ENCODE data around the gene IDI2. TPM values are rescaled to one million over a fixed set of nuclear protein-coding genes. Genes with fewer than 3 reads are reported as not detected.

The IDI2 gene
- total RNA-seq, 1 experiment from 2014 or later, result not detected

DNA sequence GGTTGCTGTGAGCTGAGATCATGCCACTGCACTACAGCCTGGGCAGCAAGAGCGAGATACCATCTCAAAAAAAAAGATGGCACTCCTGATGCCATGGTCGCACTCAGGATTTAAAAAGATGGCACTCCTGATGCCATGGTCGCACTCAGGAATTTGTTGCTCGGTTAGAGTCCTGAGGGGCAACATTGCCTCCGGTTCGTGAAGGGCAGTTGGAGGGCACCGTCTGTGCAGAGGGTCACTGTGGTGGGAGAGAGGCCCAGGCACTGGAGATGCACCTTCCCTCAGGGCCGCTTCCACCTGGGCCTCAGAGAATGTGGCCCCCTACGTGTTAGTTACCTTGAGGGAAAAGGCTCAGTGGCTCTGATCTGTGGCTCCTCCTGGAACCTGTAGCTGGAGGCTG, 19.1 kb downstream of the IDI2 start:
- H3K4me1 Mint-ChIP-seq, result no peaks in the 10 kb centered on the region
- H3K4me3 Mint-ChIP-seq, result no peak overlapping the region
- no peaks in the 10 kb centered on the region for H3K9me3 Mint-ChIP-seq
- peaks cover 87% of the 10 kb centered on the region for H3K36me3 Mint-ChIP-seq
- H3K27me3 Mint-ChIP-seq (ENCODE audit: low read depth), result no peaks in the 10 kb centered on the region
- ATAC-seq (no peak), DNase-seq (ENCODE audit: low spot score) (no peak)
- CTCF ChIA-PET, result no interaction called here
- POLR2A ChIA-PET, result no interaction called here
- H3K27ac Mint-ChIP-seq, result no peak overlapping the region
- TF ChIP-seq, protein P1, sequence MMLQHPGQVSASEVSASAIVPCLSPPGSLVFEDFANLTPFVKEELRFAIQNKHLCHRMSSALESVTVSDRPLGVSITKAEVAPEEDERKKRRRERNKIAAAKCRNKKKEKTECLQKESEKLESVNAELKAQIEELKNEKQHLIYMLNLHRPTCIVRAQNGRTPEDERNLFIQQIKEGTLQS (CRISPR knock-in tag; conservative IDR thresholded peaks at IDR 0.05), result no peak
- no peak for TF ChIP-seq SMAD4 (CRISPR knock-in tag; IDR thresholded peaks at IDR 0.05)
- no peak for TF ChIP-seq TEAD4 (CRISPR knock-in tag; IDR thresholded peaks at IDR 0.05)
- no peak for TF ChIP-seq GRHL2 (CRISPR knock-in tag; IDR thresholded peaks at IDR 0.05; ENCODE audit: insufficient replicate concordance, severe bottlenecking)
- TF ChIP-seq, protein P2, sequence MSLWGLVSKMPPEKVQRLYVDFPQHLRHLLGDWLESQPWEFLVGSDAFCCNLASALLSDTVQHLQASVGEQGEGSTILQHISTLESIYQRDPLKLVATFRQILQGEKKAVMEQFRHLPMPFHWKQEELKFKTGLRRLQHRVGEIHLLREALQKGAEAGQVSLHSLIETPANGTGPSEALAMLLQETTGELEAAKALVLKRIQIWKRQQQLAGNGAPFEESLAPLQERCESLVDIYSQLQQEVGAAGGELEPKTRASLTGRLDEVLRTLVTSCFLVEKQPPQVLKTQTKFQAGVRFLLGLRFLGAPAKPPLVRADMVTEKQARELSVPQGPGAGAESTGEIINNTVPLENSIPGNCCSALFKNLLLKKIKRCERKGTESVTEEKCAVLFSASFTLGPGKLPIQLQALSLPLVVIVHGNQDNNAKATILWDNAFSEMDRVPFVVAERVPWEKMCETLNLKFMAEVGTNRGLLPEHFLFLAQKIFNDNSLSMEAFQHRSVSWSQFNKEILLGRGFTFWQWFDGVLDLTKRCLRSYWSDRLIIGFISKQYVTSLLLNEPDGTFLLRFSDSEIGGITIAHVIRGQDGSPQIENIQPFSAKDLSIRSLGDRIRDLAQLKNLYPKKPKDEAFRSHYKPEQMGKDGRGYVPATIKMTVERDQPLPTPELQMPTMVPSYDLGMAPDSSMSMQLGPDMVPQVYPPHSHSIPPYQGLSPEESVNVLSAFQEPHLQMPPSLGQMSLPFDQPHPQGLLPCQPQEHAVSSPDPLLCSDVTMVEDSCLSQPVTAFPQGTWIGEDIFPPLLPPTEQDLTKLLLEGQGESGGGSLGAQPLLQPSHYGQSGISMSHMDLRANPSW (CRISPR knock-in tag; conservative IDR thresholded peaks at IDR 0.05; ENCODE audit: low read depth), result no peak
- TF ChIP-seq, protein P3, sequence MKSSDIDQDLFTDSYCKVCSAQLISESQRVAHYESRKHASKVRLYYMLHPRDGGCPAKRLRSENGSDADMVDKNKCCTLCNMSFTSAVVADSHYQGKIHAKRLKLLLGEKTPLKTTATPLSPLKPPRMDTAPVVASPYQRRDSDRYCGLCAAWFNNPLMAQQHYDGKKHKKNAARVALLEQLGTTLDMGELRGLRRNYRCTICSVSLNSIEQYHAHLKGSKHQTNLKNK (CRISPR knock-in tag; IDR thresholded peaks at IDR 0.05), result no peak
- no peak for TF ChIP-seq GABPB1 (CRISPR knock-in tag; IDR thresholded peaks at IDR 0.05)
- TF ChIP-seq SP1 (CRISPR knock-in tag; conservative IDR thresholded peaks at IDR 0.05), result no peak
- TF ChIP-seq, protein P4, sequence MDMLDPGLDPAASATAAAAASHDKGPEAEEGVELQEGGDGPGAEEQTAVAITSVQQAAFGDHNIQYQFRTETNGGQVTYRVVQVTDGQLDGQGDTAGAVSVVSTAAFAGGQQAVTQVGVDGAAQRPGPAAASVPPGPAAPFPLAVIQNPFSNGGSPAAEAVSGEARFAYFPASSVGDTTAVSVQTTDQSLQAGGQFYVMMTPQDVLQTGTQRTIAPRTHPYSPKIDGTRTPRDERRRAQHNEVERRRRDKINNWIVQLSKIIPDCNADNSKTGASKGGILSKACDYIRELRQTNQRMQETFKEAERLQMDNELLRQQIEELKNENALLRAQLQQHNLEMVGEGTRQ (CRISPR knock-in tag; IDR thresholded peaks at IDR 0.05), result no peak
- TF ChIP-seq SOX15 (CRISPR knock-in tag; IDR thresholded peaks at IDR 0.05), result no peak

DNA sequence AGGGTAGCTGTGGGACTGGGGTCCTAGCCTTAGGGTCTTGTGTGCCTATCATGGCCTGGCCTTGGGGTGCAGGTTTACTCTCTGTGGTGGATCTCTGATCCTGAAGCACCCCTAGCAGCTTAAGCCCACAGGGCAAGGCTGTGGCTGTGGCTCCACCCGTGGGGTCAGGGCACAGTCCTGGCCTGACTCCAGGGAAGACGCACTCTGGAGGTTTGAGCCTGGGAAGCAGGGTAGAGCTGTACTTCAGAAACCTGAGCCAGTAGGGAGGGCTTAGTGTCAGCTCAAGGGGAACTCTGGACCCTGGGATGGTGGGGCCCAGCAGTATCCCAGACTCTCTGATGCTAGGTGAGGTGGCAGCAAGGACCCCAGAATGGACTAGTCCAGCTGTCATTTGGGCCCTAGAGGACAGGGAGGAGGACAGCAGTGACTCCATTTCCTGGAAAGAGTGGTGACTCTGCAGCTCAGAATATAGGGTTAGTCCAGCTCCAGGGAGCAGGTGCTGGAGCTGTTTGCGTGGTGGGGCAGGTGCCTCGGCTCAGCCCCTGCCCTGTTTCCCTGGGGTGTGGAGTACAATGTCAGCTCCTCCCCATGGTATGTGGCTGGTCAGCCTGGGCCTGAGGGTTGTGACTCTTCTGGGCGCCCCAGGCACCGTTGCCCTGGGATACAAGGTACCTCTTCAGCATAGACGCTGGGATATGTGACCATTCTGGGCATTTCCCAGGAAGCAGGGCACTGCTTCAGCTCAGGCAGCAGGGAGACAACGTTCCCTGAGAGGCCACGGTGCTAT, 21.6 kb downstream of the IDI2 start:
- Mint-ChIP-seq H3K36me3 (peaks cover 90% of the 10 kb centered on the region), H3K9me3 (no peaks in the 10 kb centered on the region), H3K27me3 (ENCODE audit: low read depth) (no peaks in the 10 kb centered on the region), H3K4me3 (no peak overlapping the region), H3K4me1 (no peaks in the 10 kb centered on the region), H3K27ac (no peak overlapping the region)
- TF ChIP-seq, protein P5, sequence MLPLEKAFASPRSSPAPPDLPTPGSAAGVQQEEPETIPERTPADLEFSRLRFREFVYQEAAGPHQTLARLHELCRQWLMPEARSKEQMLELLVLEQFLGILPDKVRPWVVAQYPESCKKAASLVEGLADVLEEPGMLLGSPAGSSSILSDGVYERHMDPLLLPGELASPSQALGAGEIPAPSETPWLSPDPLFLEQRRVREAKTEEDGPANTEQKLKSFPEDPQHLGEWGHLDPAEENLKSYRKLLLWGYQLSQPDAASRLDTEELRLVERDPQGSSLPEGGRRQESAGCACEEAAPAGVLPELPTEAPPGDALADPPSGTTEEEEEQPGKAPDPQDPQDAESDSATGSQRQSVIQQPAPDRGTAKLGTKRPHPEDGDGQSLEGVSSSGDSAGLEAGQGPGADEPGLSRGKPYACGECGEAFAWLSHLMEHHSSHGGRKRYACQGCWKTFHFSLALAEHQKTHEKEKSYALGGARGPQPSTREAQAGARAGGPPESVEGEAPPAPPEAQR (CRISPR knock-in tag; IDR thresholded peaks at IDR 0.05), result no peak
- TF ChIP-seq SMAD3 (CRISPR knock-in tag; IDR thresholded peaks at IDR 0.05; ENCODE audit: borderline replicate concordance) (no peak), ZNF219 (CRISPR knock-in tag; IDR thresholded peaks at IDR 0.05; ENCODE audit: borderline replicate concordance) (no peak), FOXK1 (CRISPR knock-in tag; IDR thresholded peaks at IDR 0.05) (no peak)
- no peak for DNase-seq (ENCODE audit: low spot score)
- no peak for ATAC-seq
- ChIA-PET POLR2A (no interaction called here), CTCF (no interaction called here)

DNA sequence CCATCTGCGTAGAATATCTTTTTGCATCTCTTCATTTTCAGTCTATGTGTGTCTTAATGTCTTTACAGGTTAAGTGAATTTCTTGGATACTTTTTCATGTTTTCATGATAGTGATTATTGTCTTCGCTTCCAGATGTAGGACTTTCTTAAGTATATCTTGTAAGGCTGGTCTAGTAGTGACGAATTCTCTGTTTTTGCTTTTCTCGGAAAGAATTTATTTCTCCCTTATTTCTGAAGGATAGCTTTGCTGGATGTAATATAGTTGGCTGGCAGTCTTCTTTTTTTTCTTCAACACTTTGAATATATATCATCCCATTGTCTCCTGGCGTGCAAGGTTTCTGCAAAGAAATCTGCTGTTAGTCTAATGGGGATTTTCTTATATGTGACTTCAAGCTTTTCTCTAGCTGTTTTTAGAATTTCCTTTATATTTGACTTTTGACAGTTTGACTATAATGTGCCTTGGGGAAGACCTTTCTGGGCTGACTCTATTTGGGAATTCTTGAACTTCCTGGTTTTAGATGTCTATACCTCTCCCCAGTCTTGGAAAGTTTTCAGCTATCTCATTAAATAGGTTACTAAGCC, 23.1 kb downstream of the IDI2 start:
- TF ChIP-seq ZNF317 (CRISPR knock-in tag; IDR thresholded peaks at IDR 0.05; ENCODE audit: borderline replicate concordance, low read depth), result 0 out of 2 replicates have a peak, but pooled peaks have one; percentile 61
- TF ChIP-seq TP53 (CRISPR knock-in tag; IDR thresholded peaks at IDR 0.05), result no peak
- Mint-ChIP-seq H3K36me3 (peaks cover 90% of the 10 kb centered on the region), H3K4me3 (no peak overlapping the region), H3K9me3 (no peaks in the 10 kb centered on the region), H3K27me3 (ENCODE audit: low read depth) (no peaks in the 10 kb centered on the region), H3K27ac (no peak overlapping the region), H3K4me1 (no peaks in the 10 kb centered on the region)
- CTCF ChIA-PET, result no interaction called here
- ATAC-seq (no peak), DNase-seq (ENCODE audit: low spot score) (no peak)
- POLR2A ChIA-PET, result no interaction called here
